Mammary epithelial cell (primary cell): ENCODE measurements around the gene CD2AP.

Experiments
- CTCF ChIP-seq, 2 donors: IDR thresholded peaks in 1 of 2; conservative IDR thresholded peaks in 1 of 2; 2 replicates each; pipeline ENCODE4 v1.5.1; 2011 to 2012; ENCODE audit warnings: inconsistent platforms in 2 of 2, low read length in 2 of 2, mild to moderate bottlenecking in 2 of 2, control low read depth in 1 of 2, low read depth in 1 of 2; ENCODE audit not compliant: insufficient read depth in 1 of 2; ENCODE audit errors: extremely low read depth in 1 of 2
- EZH2 ChIP-seq: IDR thresholded peaks from 2 replicates; pipeline ENCODE4 v1.6.1; 2012; ENCODE audit warnings: low read length, inconsistent platforms, borderline replicate concordance

GRCh38 chr6:47521961-47522360, 44.4 kb downstream of the CD2AP start:
- TF ChIP-seq CTCF (conservative IDR thresholded peaks at IDR 0.05 in 1 of 2, IDR thresholded peaks at IDR 0.05 in 1 of 2; ENCODE audit: extremely low read depth in 1 of 2, insufficient read depth in 1 of 2, low read depth in 1 of 2, low read length in 2 of 2), result no peak
- TF ChIP-seq EZH2, result no peak
